Thoracic aorta (tissue), 2 donors: Measurements from ENCODE around the gene RASL11A. TPM values are rescaled to one million over a fixed set of nuclear protein-coding genes. Genes with fewer than 3 reads are reported as not detected.

Experiments
- ATAC-seq: fragments of 150-250 bp; one replicate; pipeline ENCODE4 v1.8.0; 2017; ENCODE audit warnings: low read depth; ENCODE audit not compliant: insufficient number of reproducible peaks, low FRiP score
- DNase-seq: peaks from one replicate; pipeline ENCODE4 v3.0.0-alpha.2; 2020; ENCODE audit warnings: low spot score
- H3K27ac ChIP-seq, 2 donors: fragments of 200-600 bp; sonication (generic); 1 replicate in 1 of 2; 2 replicates in 1 of 2; pipeline ENCODE4 v1.5.1; 2016; ENCODE audit warnings: mild to moderate bottlenecking in 2 of 2, moderate library complexity in 2 of 2
- H3K27me3 ChIP-seq: fragments of 200-600 bp; sonication (generic); replicated peaks from 2 replicates; pipeline ENCODE4 v1.6.0; 2016; ENCODE audit warnings: mild to moderate bottlenecking; ENCODE audit not compliant: insufficient read depth
- H3K36me3 ChIP-seq: fragments of 200-600 bp; sonication (generic); one replicate; pipeline ENCODE4 v1.5.1; 2016
- H3K4me1 ChIP-seq, 2 donors: fragments of 200-600 bp; sonication (generic); 1 replicate in 1 of 2; 2 replicates in 1 of 2; pipeline versions ENCODE4 v1.5.1 to v1.6.0; 2016; ENCODE audit warnings: low read depth in 2 of 2, mild to moderate bottlenecking in 1 of 2; ENCODE audit not compliant: control insufficient read depth in 1 of 2
- H3K4me3 ChIP-seq: fragments of 200-600 bp; sonication (generic); 2 replicates; pipeline ENCODE4 v1.5.1; 2016; ENCODE audit warnings: mild to moderate bottlenecking
- H3K9me3 ChIP-seq: fragments of 200-600 bp; sonication (generic); 2 replicates; pipeline ENCODE4 v1.5.1; 2016
- CTCF ChIP-seq: fragments of 200-600 bp; sonication (generic); IDR thresholded peaks from one replicate; pipeline ENCODE4 v1.5.1; 2019; ENCODE audit warnings: antibody characterized with exemption
- total RNA-seq, 2 donors: library from RNA; depleted of rRNA; stranded (reverse); fragments of >200 nt; gene quantifications; one replicate each; pipeline versions ENCODE4 v1.1.0 to v1.2.3, GENCODE V29; 2016

Gene RASL11A
- total RNA-seq, 2 donors from 2014 or later: 57.6 to 81.6 TPM

GRCh38 chr13:27304611-27305010 is 34.0 kb downstream of the RASL11A start:
- ATAC-seq (no peak), DNase-seq (no peak)
- Histone ChIP-seq H3K27me3 (no peaks in the 10 kb centered on the region), H3K4me1 (no peaks in the 10 kb centered on the region), H3K4me3 (no peak overlapping the region), H3K36me3 (no peaks in the 10 kb centered on the region), H3K27ac (no peak overlapping the region), H3K9me3 (no peaks in the 10 kb centered on the region)
- no peak for TF ChIP-seq CTCF

DNA sequence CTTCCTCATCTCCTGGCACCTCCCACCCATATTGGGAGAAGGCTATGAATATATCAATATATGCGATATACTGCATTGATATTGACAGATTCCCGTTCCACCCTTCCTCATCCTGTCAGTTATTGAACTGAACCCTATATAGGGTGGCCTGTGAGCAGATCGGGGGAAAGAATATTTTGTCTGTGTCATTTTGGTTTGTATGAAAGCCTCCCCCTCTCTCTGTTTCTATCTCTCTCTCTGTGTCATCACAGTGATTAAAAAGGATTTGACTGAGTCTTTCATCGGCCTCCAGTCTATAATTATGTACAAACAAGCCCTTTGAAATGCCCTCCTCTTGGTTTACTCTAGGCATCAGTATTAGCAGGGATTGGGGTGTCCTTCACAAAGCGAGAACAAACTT is 35.7 kb downstream of the RASL11A start:
- no peak for TF ChIP-seq CTCF
- no peaks in the 10 kb centered on the region for H3K27me3 ChIP-seq

GRCh38 chr13:27308941-27309340 is 38.3 kb downstream of the RASL11A start:
- Histone ChIP-seq H3K4me1 (no peaks in the 10 kb centered on the region), H3K36me3 (no peaks in the 10 kb centered on the region), H3K27me3 (no peaks in the 10 kb centered on the region), H3K9me3 (no peaks in the 10 kb centered on the region), H3K4me3 (no peak overlapping the region), H3K27ac (no peak overlapping the region)
- DNase-seq: no peak
- TF ChIP-seq CTCF: no peak
- no peak for ATAC-seq

More for the DNA sequence above, 35.7 kb downstream of the RASL11A start:
- H3K4me3 ChIP-seq: no peak overlapping the region
- no peak for ATAC-seq
- H3K27ac ChIP-seq: no peak overlapping the region
- H3K9me3 ChIP-seq: no peaks in the 10 kb centered on the region
- H3K4me1 ChIP-seq: no peaks in the 10 kb centered on the region
- H3K36me3 ChIP-seq: no peaks in the 10 kb centered on the region
- DNase-seq: no peak

GRCh38 chr13:27309401-27309958 is 38.9 kb downstream of the RASL11A start:
- Histone ChIP-seq H3K4me1 (no peaks in the 10 kb centered on the region), H3K36me3 (no peaks in the 10 kb centered on the region), H3K9me3 (no peaks in the 10 kb centered on the region), H3K27ac (no peak overlapping the region), H3K4me3 (no peak overlapping the region), H3K27me3 (no peaks in the 10 kb centered on the region)
- DNase-seq: no peak
- TF ChIP-seq CTCF: no peak
- ATAC-seq: no peak

DNA sequence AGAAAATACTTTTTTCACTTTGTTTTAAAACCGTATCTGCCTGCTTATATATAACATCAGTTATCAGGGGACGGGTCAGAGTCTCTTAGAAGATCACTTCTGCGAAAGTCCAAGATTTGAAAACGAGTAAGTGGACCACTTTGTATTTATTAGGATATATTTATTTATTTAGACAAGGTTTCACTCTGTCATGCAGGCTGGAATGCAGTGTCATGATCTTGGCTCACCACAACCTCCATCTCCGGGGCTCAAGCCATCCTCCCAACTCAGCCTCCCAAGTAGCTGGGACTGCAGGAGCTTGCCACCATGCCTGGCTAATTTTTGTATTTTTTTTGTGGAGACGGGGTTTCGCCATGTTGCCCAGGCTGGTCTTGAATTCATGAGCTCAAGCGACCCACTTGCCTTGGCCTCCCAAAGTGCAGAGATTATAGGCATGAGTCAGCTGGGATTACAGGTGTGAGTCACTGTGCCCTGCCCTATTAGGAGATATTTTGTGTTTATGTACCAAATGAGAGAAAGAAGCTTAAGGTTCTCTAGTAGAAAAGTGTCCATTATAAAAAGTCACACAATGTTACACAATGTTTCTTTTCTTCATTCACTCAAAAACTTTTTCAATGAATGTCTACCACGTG is 39.5 kb downstream of the RASL11A start:
- Histone ChIP-seq H3K4me3 (no peak overlapping the region), H3K36me3 (no peaks in the 10 kb centered on the region), H3K9me3 (no peaks in the 10 kb centered on the region), H3K27ac (no peak overlapping the region), H3K27me3 (no peaks in the 10 kb centered on the region), H3K4me1 (no peaks in the 10 kb centered on the region)
- DNase-seq (no peak), ATAC-seq (no peak)
- no peak for TF ChIP-seq CTCF
